Neural cell (in vitro differentiated cells): ENCODE results near the gene ZNF324B. TPM values are rescaled to one million over a fixed set of nuclear protein-coding genes. Genes with fewer than 3 reads are reported as not detected.
A peak's percentile ranks its signal among the peaks of the same experiment; 100 is the strongest.
"Not testable (repeated sequence)": the region's sequence is repeated elsewhere in the genome, so short reads cannot be mapped to it uniquely, and the experiment has no call there.

Experiments used
- H2AFZ ChIP-seq: fragments of 200-600, 300-800 bp; sonication (generic), shearing (Covaris generic); 2 replicates; pipeline ENCODE4 v1.6.0; 2014; ENCODE audit warnings: low read depth, mild to moderate bottlenecking, antibody characterized with exemption, low read length, moderate library complexity
- H3F3A ChIP-seq: fragments of 200-600 bp; shearing (Covaris generic); 2 replicates; pipeline ENCODE4 v1.6.1; 2016; ENCODE audit warnings: mild to moderate bottlenecking, moderate library complexity, mixed read lengths, antibody characterized with exemption, low read length; ENCODE audit not compliant: insufficient read depth, poor library complexity, severe bottlenecking
- H3K27ac ChIP-seq: fragments of 200-600, 300-800 bp; sonication (generic), shearing (Covaris generic); 2 replicates; pipeline ENCODE4 v1.5.1; 2014; ENCODE audit warnings: mild to moderate bottlenecking, low read length, moderate library complexity
- H3K27me3 ChIP-seq: fragments of 300-800, 200-600 bp; sonication (generic), shearing (Covaris generic); 2 replicates; pipeline ENCODE4 v1.6.0; 2014; ENCODE audit warnings: mild to moderate bottlenecking, low read depth, low read length, moderate library complexity; ENCODE audit not compliant: insufficient read depth
- H3K36me3 ChIP-seq: fragments of 300-800, 200-600 bp; sonication (generic), shearing (Covaris generic); 2 replicates; pipeline ENCODE4 v1.5.1; 2014; ENCODE audit warnings: mild to moderate bottlenecking, antibody characterized with exemption, low read length, moderate library complexity; ENCODE audit not compliant: insufficient read depth
- H3K4me2 ChIP-seq: fragments of 300-800, 200-600 bp; sonication (generic), shearing (Covaris generic); 2 replicates; pipeline ENCODE4 v1.6.0; 2014; ENCODE audit warnings: mild to moderate bottlenecking, low read length
- H3K4me3 ChIP-seq: fragments of 300-800, 200-600 bp; sonication (generic), shearing (Covaris generic); 2 replicates; pipeline ENCODE4 v1.5.1; 2014; ENCODE audit warnings: mild to moderate bottlenecking, low read length, moderate library complexity
- H3K79me2 ChIP-seq: fragments of 200-600 bp; shearing (Covaris generic); replicated peaks from 2 replicates; pipeline ENCODE4 v1.6.0; 2014; ENCODE audit warnings: mild to moderate bottlenecking, low read length, moderate library complexity; ENCODE audit not compliant: insufficient read depth
- H3K9ac ChIP-seq: fragments of 300-800, 200-600 bp; sonication (generic), shearing (Covaris generic); 2 replicates; pipeline ENCODE4 v1.6.1; 2016; ENCODE audit warnings: mild to moderate bottlenecking, low read length, mixed read lengths
- H3K9me2 ChIP-seq: fragments of 200-600 bp; shearing (Covaris generic); 2 replicates; pipeline ENCODE4 v1.6.1; 2016; ENCODE audit warnings: mild to moderate bottlenecking, low read length, mixed read lengths; ENCODE audit not compliant: insufficient read depth
- H3K9me3 ChIP-seq: fragments of 200-600, 300-800 bp; sonication (generic), shearing (Covaris generic); 2 replicates; pipeline ENCODE4 v1.6.1; 2016; ENCODE audit warnings: mild to moderate bottlenecking, mixed run types, low read length, moderate library complexity, mixed read lengths
- H4K20me1 ChIP-seq: fragments of 200-600 bp; shearing (Covaris generic); 2 replicates; pipeline ENCODE4 v1.6.1; 2016; ENCODE audit warnings: mild to moderate bottlenecking, mixed run types; ENCODE audit not compliant: insufficient read depth
- CTCF ChIP-seq: fragments of 450-650 bp; IDR thresholded peaks from 2 replicates; pipeline ENCODE4 v1.5.1; 2014; ENCODE audit warnings: antibody characterized with exemption, mild to moderate bottlenecking, moderate library complexity; ENCODE audit not compliant: poor library complexity, severe bottlenecking
- EP300 ChIP-seq: fragments of 450-650 bp; conservative IDR thresholded peaks from 2 replicates; pipeline ENCODE4 v1.6.1; 2014; ENCODE audit warnings: antibody characterized with exemption, mild to moderate bottlenecking, moderate library complexity; ENCODE audit not compliant: poor library complexity, severe bottlenecking
- EZH2 ChIP-seq: fragments of 200-600, 300-800 bp; shearing (Covaris generic), sonication (generic); IDR thresholded peaks from 2 replicates; pipeline ENCODE4 v1.6.1; 2014; ENCODE audit warnings: antibody characterized with exemption, low read length, borderline replicate concordance, mild to moderate bottlenecking; ENCODE audit not compliant: insufficient read depth, poor library complexity, severe bottlenecking
- MXI1 ChIP-seq: fragments of 450-650 bp; conservative IDR thresholded peaks from 2 replicates; pipeline ENCODE4 v1.6.1; 2014; ENCODE audit warnings: antibody characterized with exemption, mild to moderate bottlenecking; ENCODE audit not compliant: poor library complexity, severe bottlenecking
- POLR2AphosphoS5 ChIP-seq: IDR thresholded peaks from 2 replicates; pipeline ENCODE4 v1.6.1; 2012
- RAD21 ChIP-seq: fragments of 450-650 bp; conservative IDR thresholded peaks from 2 replicates; pipeline ENCODE4 v1.6.1; 2014; ENCODE audit warnings: antibody characterized with exemption, mild to moderate bottlenecking, moderate library complexity
- REST ChIP-seq: IDR thresholded peaks from 2 replicates; pipeline ENCODE4 v1.6.1; 2012; ENCODE audit warnings: borderline replicate concordance
- SMC3 ChIP-seq: fragments of 450-650 bp; conservative IDR thresholded peaks from 2 replicates; pipeline ENCODE4 v1.6.1; 2014; ENCODE audit warnings: antibody characterized with exemption, mild to moderate bottlenecking, moderate library complexity; ENCODE audit not compliant: poor library complexity
- TAF1 ChIP-seq: IDR thresholded peaks from 2 replicates; pipeline ENCODE4 v1.6.1; 2012; ENCODE audit warnings: low read depth
- polyA minus RNA-seq: library from RNA; depleted of rRNA, polyadenylated mRNA; stranded (reverse); fragments of >200 nt; gene quantifications from 2 replicates; pipeline ENCODE4 v1.2.3, GENCODE V29; 2014
- polyA plus RNA-seq: library from polyadenylated mRNA; depleted of rRNA; stranded (reverse); fragments of >200 nt; gene quantifications from 2 replicates; pipeline ENCODE4 v1.2.3, GENCODE V29; 2014

Gene ZNF324B
- polyA plus RNA-seq = 7.8 and 10.4 TPM in 2 replicates
- 28.4 and 30.9 TPM in 2 replicates for polyA minus RNA-seq

- Histone ChIP-seq H3K79me2 (no peaks in the 10 kb centered on the region), H3K36me3 (no peaks in the 10 kb centered on the region), H2AFZ (peak within 1 kb of the TSS; percentile 45), H3K4me3 (peak within 1 kb of the TSS; percentile 98), H3K9me3 (no peaks in the 10 kb centered on the region), H3K4me2 (peak within 1 kb of the TSS; percentile 59), H3K27ac (peak within 1 kb of the TSS; percentile 59), H3K9ac (peak within 1 kb of the TSS; percentile 78), H3K27me3 (no peaks in the 10 kb centered on the region), H4K20me1 (no peaks in the 10 kb centered on the region), H3K9me2 (no peaks in the 10 kb centered on the region), H3F3A (no peaks in the 10 kb centered on the region)
- TF ChIP-seq TAF1 = peak; percentile 55
- no peak for TF ChIP-seq EZH2
- peak; percentile 56 for TF ChIP-seq SMC3
- TF ChIP-seq EP300 = peak; percentile 60
- peak; percentile 95 for TF ChIP-seq MXI1
- peak; percentile 48 for TF ChIP-seq RAD21
- peak; percentile 54 for TF ChIP-seq REST
- TF ChIP-seq POLR2AphosphoS5 = peak; percentile 84
- TF ChIP-seq CTCF = no peak
Observed at GRCh38 chr19:58451358-58452101, at the start of gene ZNF324B. ZNF324B (plus strand) TSS chr19:58451622; CDS start chr19:58453702, 2,080 bp downstream.

- H2AFZ ChIP-seq = no peak overlapping the region
- H4K20me1 ChIP-seq = no peaks in the 10 kb centered on the region
- H3K9me2 ChIP-seq = no peaks in the 10 kb centered on the region
- peak overlapping the region; percentile 91 for H3K27ac ChIP-seq
- H3K27me3 ChIP-seq = no peaks in the 10 kb centered on the region
- TF ChIP-seq RAD21 = no peak
- no peak for TF ChIP-seq REST
- no peak for TF ChIP-seq TAF1
- no peak for TF ChIP-seq MXI1
- TF ChIP-seq POLR2AphosphoS5 = no peak
- no peak for TF ChIP-seq CTCF
- TF ChIP-seq SMC3 = no peak
- no peak for TF ChIP-seq EP300
- H3K9me3 ChIP-seq = no peaks in the 10 kb centered on the region
- no peaks in the 10 kb centered on the region for H3F3A ChIP-seq
- H3K9ac ChIP-seq = peak overlapping the region; percentile 83
- peaks cover 12% of the 10 kb centered on the region for H3K79me2 ChIP-seq
- H3K4me2 ChIP-seq = peak overlapping the region; percentile 39
- peak overlapping the region; percentile 81 for H3K4me3 ChIP-seq
- H3K36me3 ChIP-seq = no peaks in the 10 kb centered on the region
Observed at GRCh38 chr19:58401840-58402421, 49.5 kb upstream of the ZNF324B start.

GRCh38 chr19:58403920-58404478 lies 47.4 kb upstream of the ZNF324B start:
- not testable (repeated sequence) for H3K27me3 ChIP-seq, H3K4me3 ChIP-seq, H3K4me2 ChIP-seq, H3K9me2 ChIP-seq, H3K27ac ChIP-seq, H3F3A ChIP-seq, H3K9ac ChIP-seq, H4K20me1 ChIP-seq, H3K9me3 ChIP-seq, H3K36me3 ChIP-seq, H2AFZ ChIP-seq
- peaks cover 15% of the 10 kb centered on the region for H3K79me2 ChIP-seq
